Ureter (tissue), 1 donor: Measurements from ENCODE around the gene LDLRAD4. TPM values are rescaled to one million over a fixed set of nuclear protein-coding genes. Genes with fewer than 3 reads are reported as not detected.
A peak's percentile ranks its signal among the peaks of the same experiment; 100 is the strongest.

Experiments
- DNase-seq: peaks from one replicate; pipeline ENCODE4 v3.0.0-alpha.2; 2020; ENCODE audit warnings: low spot score
- total RNA-seq: library from RNA; stranded (reverse); gene quantifications from one replicate; pipeline ENCODE4 v1.2.4, GENCODE V29; 2023
- donor health status: DM: yes; HTN: yes; CAD: no.

The LDLRAD4 gene
- total RNA-seq, 1 donor from 2014 or later: 39.7 TPM

GRCh38 chr18:13246591-13246990 is 28.0 kb downstream of the LDLRAD4 start:
- peak; percentile 27 for DNase-seq

GRCh38 chr18:13247506-13247905 is 28.9 kb downstream of the LDLRAD4 start:
- peak; percentile 26 for DNase-seq

GRCh38 chr18:13252686-13253410 is 34.3 kb downstream of the LDLRAD4 start:
- DNase-seq: peak; percentile 36

GRCh38 chr18:13253786-13254688 is 35.5 kb downstream of the LDLRAD4 start:
- DNase-seq: peak; percentile 55

- peak; percentile 36 for DNase-seq
Observed at GRCh38 chr18:13254971-13255927, 36.7 kb downstream of the LDLRAD4 start.

- DNase-seq: peak; percentile 3
Observed at GRCh38 chr18:13256444-13257305, 38.1 kb downstream of the LDLRAD4 start.

GRCh38 chr18:13257361-13257980 is 38.9 kb downstream of the LDLRAD4 start:
- no peak for DNase-seq

- DNase-seq: no peak
Observed at GRCh38 chr18:13258921-13259320, 40.4 kb downstream of the LDLRAD4 start.

- DNase-seq: no peak
Observed at GRCh38 chr18:13259701-13260100, 41.1 kb downstream of the LDLRAD4 start.

GRCh38 chr18:13260197-13260934 is 41.8 kb downstream of the LDLRAD4 start:
- no peak for DNase-seq

GRCh38 chr18:13260935-13261640 is 42.5 kb downstream of the LDLRAD4 start:
- no peak for DNase-seq

- DNase-seq: no peak
Observed at GRCh38 chr18:13261661-13262357, 43.2 kb downstream of the LDLRAD4 start.

GRCh38 chr18:13262358-13262680 is 43.8 kb downstream of the LDLRAD4 start:
- peak; percentile 40 for DNase-seq

GRCh38 chr18:13262839-13263691 is 44.5 kb downstream of the LDLRAD4 start:
- peak; percentile 31 for DNase-seq

GRCh38 chr18:13264091-13265007 is 45.8 kb downstream of the LDLRAD4 start:
- peak; percentile 56 for DNase-seq
